Right renal cortex interstitium (tissue), 3 donors: ENCODE data around the gene PEA15. TPM values are rescaled to one million over a fixed set of nuclear protein-coding genes. Genes with fewer than 3 reads are reported as not detected.
A peak's percentile ranks its signal among the peaks of the same experiment; 100 is the strongest.

ENCODE experiments used
- DNase-seq, 3 donors: peaks; one replicate each; pipeline ENCODE4 v3.0.0-alpha.2; 2013; ENCODE audit warnings: low read depth in 3 of 3, low spot score in 2 of 3
- polyA plus RNA-seq, 3 donors: library from polyadenylated mRNA; unstranded; fragments of 120-200 nt; gene quantifications; one replicate each; pipeline ENCODE4 v1.2.1, GENCODE V29; 2013; ENCODE audit not compliant: insufficient read length in 3 of 3

Gene PEA15
- polyA plus RNA-seq, 3 donors: 129 to 136 (median 132) TPM

DNA sequence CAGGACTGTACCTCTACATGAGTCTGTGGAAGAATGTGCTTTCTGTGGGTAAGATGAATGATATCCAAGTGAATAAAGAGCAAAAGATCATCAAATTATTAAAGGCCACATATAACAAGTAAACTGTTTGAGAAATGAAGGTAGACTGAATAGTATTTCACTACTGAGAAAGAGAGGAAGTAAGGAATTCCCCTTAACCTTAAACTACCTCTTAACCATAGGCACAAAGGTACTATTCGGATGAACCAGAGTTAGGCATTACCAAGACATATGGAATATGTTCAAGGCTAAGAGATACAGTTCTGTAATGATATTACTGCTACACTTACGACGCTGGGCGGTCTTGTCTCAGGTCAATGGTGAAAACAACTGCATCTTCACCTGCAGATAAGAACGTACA lies 31.6 kb downstream of the PEA15 start:
- no peak for DNase-seq

- no peak for DNase-seq
Observed at GRCh38 chr1:160237558-160237957, 32.4 kb downstream of the PEA15 start.

- no peak for DNase-seq
Observed at GRCh38 chr1:160238408-160238807, 33.2 kb downstream of the PEA15 start.

- no peak for DNase-seq
Observed at GRCh38 chr1:160239582-160240299, 34.6 kb downstream of the PEA15 start.

GRCh38 chr1:160243767-160244166 lies 38.6 kb downstream of the PEA15 start:
- no peak for DNase-seq

- no peak for DNase-seq
Observed at GRCh38 chr1:160244209-160244608, 39.0 kb downstream of the PEA15 start.

DNA sequence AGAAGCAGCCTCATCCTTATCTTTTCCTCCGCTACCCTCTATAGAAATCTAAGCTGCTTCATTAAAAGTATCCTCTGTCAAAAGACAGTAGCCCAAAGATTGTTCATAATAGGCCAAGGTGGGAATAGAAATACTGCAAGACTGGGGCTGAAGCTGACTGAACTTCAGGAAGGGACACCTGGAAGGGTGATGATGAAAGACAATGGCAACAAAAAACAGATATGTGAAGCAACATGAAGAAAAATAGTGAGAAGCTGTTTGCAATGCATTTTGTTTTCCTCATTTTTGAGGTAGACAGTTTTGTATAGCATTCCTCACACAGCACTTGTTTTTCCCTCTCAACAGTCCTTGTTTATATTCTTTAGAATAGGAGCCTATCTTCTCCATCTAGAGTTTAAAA lies 40.2 kb downstream of the PEA15 start:
- DNase-seq: no peak

- no peak for DNase-seq
Observed at GRCh38 chr1:160247053-160247452, 41.9 kb downstream of the PEA15 start.

DNA sequence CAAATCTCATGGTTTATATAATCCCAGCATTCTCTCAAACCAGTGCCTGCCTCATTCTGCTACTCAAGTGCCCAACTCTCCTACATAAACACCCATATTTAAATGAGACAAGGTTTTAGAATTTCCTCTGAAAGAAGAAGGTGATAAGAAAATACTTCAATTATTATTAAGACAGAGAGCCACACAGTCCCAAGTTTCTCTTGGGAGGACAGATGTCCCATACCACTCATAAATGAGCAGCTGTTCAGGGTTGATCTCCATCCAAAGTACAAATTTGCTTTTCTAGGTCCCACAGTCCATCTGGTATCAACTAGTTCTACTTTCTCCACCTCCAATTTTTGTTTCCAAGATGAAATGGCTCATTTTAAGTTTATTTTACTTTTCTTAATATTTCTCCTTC lies 45.8 kb downstream of the PEA15 start:
- no peak for DNase-seq

DNA sequence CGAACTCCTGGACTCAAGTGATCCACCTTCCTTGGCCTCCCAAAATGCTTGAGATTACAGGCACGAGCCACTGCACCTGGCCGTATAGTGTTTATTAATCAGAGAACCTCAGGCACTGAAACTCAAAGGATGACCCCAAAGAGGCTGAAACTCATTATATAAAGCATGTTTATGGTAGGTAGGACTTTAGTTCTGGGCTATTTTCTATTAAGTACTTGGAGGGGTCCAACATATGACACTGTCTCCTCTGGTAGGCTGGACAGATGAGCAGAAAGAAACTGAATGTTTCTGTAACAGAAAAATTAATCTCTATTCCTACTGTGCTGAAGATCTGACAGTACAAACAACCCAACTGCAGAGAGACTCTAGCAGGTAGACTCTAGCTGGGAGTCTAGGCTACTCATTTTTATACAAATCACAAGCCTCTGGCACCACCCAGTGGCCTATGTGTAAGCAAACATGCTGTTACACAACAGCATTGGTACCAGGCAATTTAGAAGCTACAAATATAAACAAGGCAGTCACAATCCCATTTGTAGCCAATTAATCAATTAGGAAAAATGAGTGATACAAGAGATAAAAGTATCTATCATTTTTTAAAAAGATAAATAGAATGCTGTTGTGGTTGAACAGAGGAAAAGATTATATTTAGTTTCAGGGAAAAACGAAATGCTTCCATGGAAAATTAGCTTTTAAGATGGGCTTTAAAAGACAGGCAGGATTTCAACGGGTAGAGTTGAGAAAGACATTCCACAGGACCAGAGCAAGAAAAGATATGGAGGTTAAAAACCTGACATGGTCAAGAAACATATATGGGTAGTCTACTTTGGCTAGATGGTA lies 46.7 kb downstream of the PEA15 start:
- DNase-seq: peak; percentile 33 to 56 (median 54)

DNA sequence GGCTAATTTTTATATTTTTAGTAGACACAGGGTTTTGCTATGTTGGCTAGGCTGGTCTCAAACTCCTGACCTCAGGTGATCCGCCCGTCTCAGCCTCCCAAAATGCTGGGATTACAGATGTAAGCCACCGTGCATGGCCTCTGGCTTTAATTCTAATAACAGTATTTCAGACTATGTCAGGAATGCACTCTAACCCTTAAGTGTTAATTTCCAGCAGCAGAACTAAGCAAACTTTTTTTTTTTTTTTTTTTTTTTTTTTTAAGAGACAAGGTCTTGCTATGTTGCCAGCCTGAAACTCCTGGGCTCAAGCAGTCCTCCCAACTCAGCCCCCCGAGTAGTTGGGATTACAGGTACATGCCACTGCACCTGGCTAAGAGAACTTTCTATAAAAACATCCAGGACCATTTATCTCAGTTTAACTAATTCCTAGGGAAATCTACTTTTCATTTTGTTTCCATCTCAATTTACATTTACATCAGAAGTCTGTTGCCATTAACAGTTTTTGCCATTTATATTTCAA lies 50.7 kb downstream of the PEA15 start:
- no peak for DNase-seq

GRCh38 chr1:160256396-160257046 lies 51.3 kb downstream of the PEA15 start:
- DNase-seq: no peak

DNA sequence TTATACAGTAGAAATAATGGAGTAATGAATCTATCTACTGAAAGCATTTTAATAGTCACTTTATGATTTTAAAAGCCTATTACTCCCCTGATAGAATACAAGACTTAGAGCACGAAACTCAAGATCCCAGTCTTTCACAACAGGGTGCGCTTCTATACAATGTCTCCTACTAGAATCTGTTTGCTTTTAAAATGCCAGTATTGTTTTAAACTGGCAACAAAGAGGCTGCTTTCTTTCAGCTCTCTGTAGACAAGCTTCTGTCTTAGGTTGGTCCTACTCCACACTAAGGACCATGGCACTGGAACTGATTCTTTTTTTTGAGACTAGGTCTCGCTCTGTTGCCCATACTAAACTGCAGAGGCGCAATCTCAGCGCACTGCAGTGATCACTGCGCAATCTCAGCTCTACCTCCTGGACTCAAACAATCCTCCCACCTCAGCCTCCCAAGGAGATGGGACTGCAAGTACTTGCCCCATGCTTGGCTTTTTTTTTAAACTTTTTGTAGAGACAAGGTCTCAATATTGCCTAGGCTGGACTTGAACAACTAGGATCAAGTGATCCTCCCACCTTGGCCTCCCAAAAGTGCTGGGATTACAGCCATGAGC lies 52.3 kb downstream of the PEA15 start:
- DNase-seq: no peak

DNA sequence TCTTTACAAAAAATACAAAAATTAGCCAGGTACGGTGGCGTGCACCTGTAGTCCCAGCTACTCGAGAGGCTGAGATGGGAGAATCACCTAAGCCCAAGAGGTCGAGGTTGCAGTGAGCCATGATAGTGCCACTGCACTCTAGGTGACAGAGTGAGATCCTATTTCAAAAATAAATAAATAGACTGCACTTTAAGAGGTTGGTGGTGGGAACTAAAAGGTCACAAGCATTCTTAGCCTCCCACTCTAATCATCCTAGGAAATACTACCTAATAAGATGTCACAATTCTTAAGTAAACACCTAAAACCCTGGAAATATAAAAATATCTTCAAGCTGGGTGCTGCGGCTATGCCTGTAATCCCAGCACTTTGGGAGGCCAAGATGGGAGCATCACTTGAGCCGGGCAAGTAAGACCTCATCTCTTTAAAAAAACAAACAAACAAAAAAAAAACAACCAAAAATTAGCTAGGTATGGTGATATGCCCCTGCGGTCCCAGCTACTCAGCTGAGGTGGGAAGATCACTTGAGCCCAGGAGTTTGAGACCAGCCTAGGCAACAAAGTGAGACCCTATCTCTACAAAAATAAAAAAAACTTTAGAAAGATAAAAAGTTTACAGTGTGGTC lies 53.1 kb downstream of the PEA15 start:
- no peak for DNase-seq

- peak; percentile 88 to 93 (median 89) for DNase-seq
Observed at GRCh38 chr1:160260406-160261382, 55.5 kb downstream of the PEA15 start.

DNA sequence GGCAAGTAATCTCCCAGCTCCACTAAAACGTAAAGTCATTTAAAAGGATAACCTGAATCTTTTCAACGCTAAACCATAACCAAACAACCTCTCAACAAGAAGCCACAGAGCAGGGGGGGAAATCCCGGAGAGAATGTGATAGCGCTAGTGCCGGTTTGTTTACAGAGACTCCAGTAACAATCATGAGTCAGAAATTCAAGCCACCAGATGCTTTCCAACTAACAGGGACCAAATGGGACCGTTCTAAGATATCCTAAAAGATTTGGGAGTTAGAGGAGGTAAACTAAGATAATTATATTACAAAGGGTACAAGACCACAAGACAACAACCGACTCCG lies 56.3 kb downstream of the PEA15 start:
- DNase-seq: peak; percentile 47 to 56 (median 47)

DNA sequence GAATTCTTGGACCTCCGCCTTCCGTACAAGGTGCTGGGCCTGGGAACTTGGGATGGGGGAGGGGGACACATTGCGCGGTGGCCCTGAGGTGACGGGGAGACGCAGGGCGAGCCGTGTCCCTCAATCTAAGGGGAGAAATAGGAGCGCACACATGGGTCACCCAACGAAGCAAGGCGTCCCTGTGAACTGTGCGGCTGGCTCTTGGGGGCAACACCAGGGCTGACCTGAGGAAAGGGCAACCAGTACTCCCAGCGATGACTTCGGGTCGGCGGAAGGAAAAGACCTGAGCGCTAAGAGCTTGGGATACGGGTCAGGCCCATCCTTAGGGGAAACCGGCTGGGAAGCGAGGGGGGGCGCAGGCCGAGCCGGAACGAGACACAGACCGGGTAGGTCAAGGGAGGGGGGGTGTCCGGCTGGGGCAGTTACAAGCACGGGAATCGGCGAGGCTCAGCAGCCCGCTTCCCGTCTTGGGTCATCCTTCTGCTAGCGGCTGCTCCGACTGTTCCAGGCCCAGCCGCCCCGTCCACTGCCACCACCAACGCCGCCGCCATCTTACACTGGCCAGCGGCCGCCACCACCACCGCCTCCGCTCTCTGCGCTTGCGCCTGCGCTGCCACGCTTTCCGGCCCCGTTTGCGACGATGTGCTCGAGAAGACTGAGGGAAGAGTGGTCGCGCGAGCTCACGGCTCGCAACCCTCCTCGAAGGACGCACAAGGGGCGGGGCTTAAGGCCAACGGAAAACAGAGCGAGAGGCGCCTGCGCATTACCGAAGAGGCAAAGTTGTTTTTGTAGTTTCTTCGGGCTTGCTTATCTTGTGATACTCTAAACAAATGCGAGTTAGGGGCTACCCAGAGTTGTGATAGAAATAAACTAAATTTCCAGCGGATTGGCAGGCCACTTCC lies 57.0 kb downstream of the PEA15 start, which contains the start of gene DCAF8:
DCAF8 (minus strand) TSS at position 657 of the 902 bp plus-strand sequence. CDS start 18,541 bp downstream, outside the sequence.
- peak; percentile 93 to 98 (median 95) for DNase-seq

- no peak for DNase-seq
Observed at GRCh38 chr1:160264795-160265307, 59.7 kb downstream of the PEA15 start.
